Measurements from ENCODE around the gene IGF2BP2.

DNA sequence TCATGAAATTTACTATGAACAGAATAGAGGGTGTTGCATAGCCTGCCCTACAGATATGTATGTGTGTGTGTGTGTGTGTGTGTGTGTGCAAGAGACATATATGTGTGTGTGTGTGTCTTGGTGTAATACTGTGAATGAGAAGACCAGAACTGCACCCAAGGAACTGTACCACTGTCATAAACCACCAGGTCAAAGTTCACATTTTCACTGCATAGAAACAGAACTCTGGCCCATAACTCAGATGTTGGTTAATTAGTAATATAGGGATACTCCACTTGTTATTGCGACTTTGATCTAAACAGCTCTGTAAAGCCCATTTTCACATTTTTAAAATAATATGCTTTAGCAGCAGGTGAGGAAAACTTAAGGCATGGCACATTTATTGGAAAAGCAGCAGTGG is 111.8 kb downstream of the IGF2BP2 start:
- TF ChIP-seq, protein P1, sequence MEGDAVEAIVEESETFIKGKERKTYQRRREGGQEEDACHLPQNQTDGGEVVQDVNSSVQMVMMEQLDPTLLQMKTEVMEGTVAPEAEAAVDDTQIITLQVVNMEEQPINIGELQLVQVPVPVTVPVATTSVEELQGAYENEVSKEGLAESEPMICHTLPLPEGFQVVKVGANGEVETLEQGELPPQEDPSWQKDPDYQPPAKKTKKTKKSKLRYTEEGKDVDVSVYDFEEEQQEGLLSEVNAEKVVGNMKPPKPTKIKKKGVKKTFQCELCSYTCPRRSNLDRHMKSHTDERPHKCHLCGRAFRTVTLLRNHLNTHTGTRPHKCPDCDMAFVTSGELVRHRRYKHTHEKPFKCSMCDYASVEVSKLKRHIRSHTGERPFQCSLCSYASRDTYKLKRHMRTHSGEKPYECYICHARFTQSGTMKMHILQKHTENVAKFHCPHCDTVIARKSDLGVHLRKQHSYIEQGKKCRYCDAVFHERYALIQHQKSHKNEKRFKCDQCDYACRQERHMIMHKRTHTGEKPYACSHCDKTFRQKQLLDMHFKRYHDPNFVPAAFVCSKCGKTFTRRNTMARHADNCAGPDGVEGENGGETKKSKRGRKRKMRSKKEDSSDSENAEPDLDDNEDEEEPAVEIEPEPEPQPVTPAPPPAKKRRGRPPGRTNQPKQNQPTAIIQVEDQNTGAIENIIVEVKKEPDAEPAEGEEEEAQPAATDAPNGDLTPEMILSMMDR (IDR thresholded peaks at IDR 0.05; ENCODE audit: poor library complexity), result no peak
- TF ChIP-seq EZH2phosphoT487 (IDR thresholded peaks at IDR 0.05; ENCODE audit: low read depth, severe bottlenecking, unreplicated experiment), result no peak

All from hepatocyte (in vitro differentiated cells).